PC-9 (cell line): ENCODE measurements around the gene SUPT5H.

Experiments used
- EZH2 ChIP-seq: fragments of 200-600 bp; sonication (generic); IDR thresholded peaks from 2 replicates; pipeline ENCODE4 v1.8.0; 2017; ENCODE audit warnings: antibody characterized with exemption, low read depth
- TF ChIP-seq, protein P1 (sequence below): fragments of 200-600 bp; sonication (generic); conservative IDR thresholded peaks from 2 replicates; pipeline ENCODE4 v1.6.1; 2017; ENCODE audit warnings: mixed run types, antibody characterized with exemption, mild to moderate bottlenecking, moderate library complexity

DNA sequence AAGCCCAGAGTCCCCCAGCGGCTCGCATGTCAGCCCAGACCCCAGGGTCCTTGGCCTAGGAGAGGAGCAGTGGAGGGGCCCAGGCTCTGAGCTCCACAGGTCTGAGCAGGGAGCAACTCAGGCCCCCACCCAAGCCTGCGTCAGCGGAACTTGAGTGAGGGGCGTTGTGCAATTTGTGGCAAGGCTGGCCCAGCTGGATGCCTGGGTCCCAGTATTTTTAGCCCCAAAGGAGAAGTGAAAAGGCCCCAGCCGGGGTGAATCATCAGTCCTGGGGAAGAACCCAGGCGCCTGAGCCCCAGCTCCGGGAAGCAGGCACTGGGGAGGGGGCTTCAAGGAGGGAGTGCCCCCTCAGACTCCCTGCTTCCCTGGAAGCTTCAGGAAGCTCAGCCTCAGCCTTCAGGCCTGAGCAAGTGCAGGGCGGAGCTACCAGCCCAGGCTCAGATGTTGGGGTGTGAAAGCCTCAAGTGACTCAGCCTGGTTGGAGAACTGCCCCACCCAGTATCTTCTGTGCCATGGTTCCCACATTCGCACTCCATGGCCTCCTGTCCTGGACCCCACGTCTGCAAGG, 47.0 kb upstream of the SUPT5H start:
- TF ChIP-seq, protein P1, sequence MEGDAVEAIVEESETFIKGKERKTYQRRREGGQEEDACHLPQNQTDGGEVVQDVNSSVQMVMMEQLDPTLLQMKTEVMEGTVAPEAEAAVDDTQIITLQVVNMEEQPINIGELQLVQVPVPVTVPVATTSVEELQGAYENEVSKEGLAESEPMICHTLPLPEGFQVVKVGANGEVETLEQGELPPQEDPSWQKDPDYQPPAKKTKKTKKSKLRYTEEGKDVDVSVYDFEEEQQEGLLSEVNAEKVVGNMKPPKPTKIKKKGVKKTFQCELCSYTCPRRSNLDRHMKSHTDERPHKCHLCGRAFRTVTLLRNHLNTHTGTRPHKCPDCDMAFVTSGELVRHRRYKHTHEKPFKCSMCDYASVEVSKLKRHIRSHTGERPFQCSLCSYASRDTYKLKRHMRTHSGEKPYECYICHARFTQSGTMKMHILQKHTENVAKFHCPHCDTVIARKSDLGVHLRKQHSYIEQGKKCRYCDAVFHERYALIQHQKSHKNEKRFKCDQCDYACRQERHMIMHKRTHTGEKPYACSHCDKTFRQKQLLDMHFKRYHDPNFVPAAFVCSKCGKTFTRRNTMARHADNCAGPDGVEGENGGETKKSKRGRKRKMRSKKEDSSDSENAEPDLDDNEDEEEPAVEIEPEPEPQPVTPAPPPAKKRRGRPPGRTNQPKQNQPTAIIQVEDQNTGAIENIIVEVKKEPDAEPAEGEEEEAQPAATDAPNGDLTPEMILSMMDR, result no peak
- TF ChIP-seq EZH2, result no peak
